ENCODE measurements around the gene DHX35.

DNA sequence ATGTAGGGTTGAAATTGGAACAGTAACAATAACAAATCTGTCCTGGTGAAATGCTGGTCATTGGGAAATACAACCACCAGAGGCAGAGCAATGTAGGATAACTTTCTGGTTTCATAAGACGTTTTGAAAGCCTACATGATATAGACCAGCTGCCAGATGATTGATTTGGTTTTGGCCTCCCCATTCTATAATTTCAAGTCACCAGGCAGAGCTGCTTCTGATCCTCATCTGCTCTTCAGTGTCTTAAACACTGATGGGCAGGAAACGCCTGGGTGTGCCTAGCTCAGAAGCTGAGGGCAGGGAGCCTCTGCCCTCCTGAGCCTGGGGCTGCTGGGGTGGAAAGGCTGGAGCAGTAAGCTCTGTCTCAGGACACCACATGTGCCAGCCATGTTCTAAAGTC is 24.5 kb downstream of the DHX35 start:
- TF ChIP-seq, protein P1, sequence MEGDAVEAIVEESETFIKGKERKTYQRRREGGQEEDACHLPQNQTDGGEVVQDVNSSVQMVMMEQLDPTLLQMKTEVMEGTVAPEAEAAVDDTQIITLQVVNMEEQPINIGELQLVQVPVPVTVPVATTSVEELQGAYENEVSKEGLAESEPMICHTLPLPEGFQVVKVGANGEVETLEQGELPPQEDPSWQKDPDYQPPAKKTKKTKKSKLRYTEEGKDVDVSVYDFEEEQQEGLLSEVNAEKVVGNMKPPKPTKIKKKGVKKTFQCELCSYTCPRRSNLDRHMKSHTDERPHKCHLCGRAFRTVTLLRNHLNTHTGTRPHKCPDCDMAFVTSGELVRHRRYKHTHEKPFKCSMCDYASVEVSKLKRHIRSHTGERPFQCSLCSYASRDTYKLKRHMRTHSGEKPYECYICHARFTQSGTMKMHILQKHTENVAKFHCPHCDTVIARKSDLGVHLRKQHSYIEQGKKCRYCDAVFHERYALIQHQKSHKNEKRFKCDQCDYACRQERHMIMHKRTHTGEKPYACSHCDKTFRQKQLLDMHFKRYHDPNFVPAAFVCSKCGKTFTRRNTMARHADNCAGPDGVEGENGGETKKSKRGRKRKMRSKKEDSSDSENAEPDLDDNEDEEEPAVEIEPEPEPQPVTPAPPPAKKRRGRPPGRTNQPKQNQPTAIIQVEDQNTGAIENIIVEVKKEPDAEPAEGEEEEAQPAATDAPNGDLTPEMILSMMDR (IDR thresholded peaks at IDR 0.05; ENCODE audit: low read depth, low read length), result no peak
- TF ChIP-seq POLR2A (IDR thresholded peaks at IDR 0.05; ENCODE audit: extremely low read depth, insufficient read length), result no peak

Data from NB4 (cell line).